Esophagus (tissue), 2 donors: ENCODE data around the gene AFF1. TPM values are rescaled to one million over a fixed set of nuclear protein-coding genes. Genes with fewer than 3 reads are reported as not detected.

Experiments used
- H3K27ac ChIP-seq, 2 donors: one replicate each; pipeline ENCODE4 v1.5.1; 2013; ENCODE audit warnings: low read depth in 2 of 2, mild to moderate bottlenecking in 2 of 2, inconsistent platforms in 1 of 2, low read length in 1 of 2, moderate library complexity in 1 of 2
- H3K27me3 ChIP-seq, 2 donors: one replicate each; pipeline ENCODE4 v1.6.1; 2013; ENCODE audit warnings: low read length in 2 of 2, control low read depth in 1 of 2, mild to moderate bottlenecking in 1 of 2; ENCODE audit not compliant: insufficient read depth in 2 of 2, control insufficient read depth in 1 of 2
- H3K36me3 ChIP-seq, 2 donors: one replicate each; pipeline ENCODE4 v1.6.1; 2013; ENCODE audit warnings: low read length in 1 of 2; ENCODE audit not compliant: control insufficient read depth in 2 of 2, insufficient read depth in 2 of 2
- H3K4me1 ChIP-seq, 2 donors: one replicate each; pipeline ENCODE4 v1.6.1; 2013; ENCODE audit warnings: low read length in 1 of 2; ENCODE audit not compliant: control insufficient read depth in 2 of 2, insufficient read depth in 2 of 2
- H3K4me3 ChIP-seq, 2 donors: one replicate each; pipeline ENCODE4 v1.5.1; 2013; ENCODE audit warnings: low read length in 2 of 2, mild to moderate bottlenecking in 2 of 2, low read depth in 1 of 2, moderate library complexity in 1 of 2
- H3K9me3 ChIP-seq, 2 donors: one replicate each; pipeline ENCODE4 v1.6.1; 2013; ENCODE audit warnings: mild to moderate bottlenecking in 2 of 2, low read depth in 1 of 2, low read length in 1 of 2, moderate library complexity in 1 of 2; ENCODE audit not compliant: control insufficient read depth in 2 of 2, insufficient read depth in 1 of 2
- WGBS, 2 donors: extraction: QIAGEN DNeasy Blood & Tissue Kit; methylation state at CpG; one replicate each; pipeline ENCODE4 v1.1.7; 2013; 5-methylcytosine and 5-hydroxymethylcytosine counted together
- polyA plus RNA-seq, 2 donors: library from polyadenylated mRNA; stranded (reverse); fragments of 200-250 nt; gene quantifications; one replicate each; pipeline ENCODE4 v1.2.3, GENCODE V29; 2013
- donor health status: healthy with polysubstance abuse.
- donor health status: Bipolar disorder and iron deficiency.

AFF1 gene
- polyA plus RNA-seq, 2 donors, result 7.5 to 10.4 TPM

DNA sequence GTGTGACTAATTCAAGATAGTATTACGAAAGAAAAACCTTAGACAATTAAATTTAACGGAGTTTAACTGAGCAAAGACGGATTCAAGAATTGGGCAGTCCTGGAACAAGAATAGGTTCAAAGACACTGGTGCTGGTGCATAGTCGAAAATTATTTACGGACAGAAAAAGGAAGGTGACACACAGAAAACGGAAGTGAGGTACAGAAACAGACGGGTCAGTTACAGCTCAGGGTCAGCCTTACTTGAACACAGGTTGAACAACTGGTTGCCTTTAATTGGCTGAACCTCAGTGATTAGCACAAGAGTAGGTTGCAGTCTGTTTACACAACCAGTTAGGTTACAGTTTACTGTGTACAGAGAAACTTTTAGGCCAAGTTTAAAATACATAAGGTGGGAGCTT lies 254.1 kb downstream of the AFF1 start:
- H3K9me3 ChIP-seq, result no peaks in the 10 kb centered on the region
- WGBS, 2 donors, result 93 to 94% methylated on average over 7 of the region's 7 CpGs

More for the DNA sequence above, 254.1 kb downstream of the AFF1 start:
- Histone ChIP-seq H3K36me3 (no peaks in the 10 kb centered on the region), H3K4me3 (no peak overlapping the region), H3K27me3 (no peaks in the 10 kb centered on the region), H3K27ac (no peak overlapping the region), H3K4me1 (no peaks in the 10 kb centered on the region)

Other genes with a start within 250 kb of the AFF1 start
- gene SLC10A6, start 85.6 kb upstream of the AFF1 start, polyA plus RNA-seq, result 1 to 10 TPM; 2.8 to 7.0 TPM
- gene C4orf36, start 42.6 kb upstream of the AFF1 start, polyA plus RNA-seq, result 1 to 10 TPM; 1.0 to 2.0 TPM